Activated naive CD8-positive, alpha-beta T cell treated with anti-CD3 and anti-CD28 coated beads, Interleukin-2, amount 50 U/mL, for 24 hours (primary cell): ENCODE measurements around the gene HLA-DPB1.
"Not testable (repeated sequence)": the region's sequence is repeated elsewhere in the genome, so short reads cannot be mapped to it uniquely, and the experiment has no call there.

Experiments used
- ATAC-seq: fragments of 150-1000 bp; cut with Tn5 transposase; one replicate; pipeline ENCODE4 v1.10.0; 2021
- DNase-seq: peaks from one replicate; pipeline ENCODE4 v3.0.0; 2021
- H3K27ac Mint-ChIP-seq: one replicate; pipeline ENCODE4 v1.8.0; 2021; ENCODE audit warnings: mild to moderate bottlenecking, mixed read lengths
- H3K27me3 Mint-ChIP-seq: one replicate; pipeline ENCODE4 v1.8.0; 2021; ENCODE audit warnings: mixed read lengths
- H3K36me3 Mint-ChIP-seq: one replicate; pipeline ENCODE4 v1.8.0; 2021; ENCODE audit warnings: low read depth, mixed read lengths
- H3K4me1 Mint-ChIP-seq: one replicate; pipeline ENCODE4 v1.8.0; 2021; ENCODE audit warnings: mixed read lengths
- H3K4me3 Mint-ChIP-seq: one replicate; pipeline ENCODE4 v1.8.0; 2021; ENCODE audit warnings: mild to moderate bottlenecking, moderate library complexity, mixed read lengths
- H3K9me3 Mint-ChIP-seq: one replicate; pipeline ENCODE4 v1.8.0; 2021; ENCODE audit warnings: mixed read lengths

HLA-DPB1 gene

DNA sequence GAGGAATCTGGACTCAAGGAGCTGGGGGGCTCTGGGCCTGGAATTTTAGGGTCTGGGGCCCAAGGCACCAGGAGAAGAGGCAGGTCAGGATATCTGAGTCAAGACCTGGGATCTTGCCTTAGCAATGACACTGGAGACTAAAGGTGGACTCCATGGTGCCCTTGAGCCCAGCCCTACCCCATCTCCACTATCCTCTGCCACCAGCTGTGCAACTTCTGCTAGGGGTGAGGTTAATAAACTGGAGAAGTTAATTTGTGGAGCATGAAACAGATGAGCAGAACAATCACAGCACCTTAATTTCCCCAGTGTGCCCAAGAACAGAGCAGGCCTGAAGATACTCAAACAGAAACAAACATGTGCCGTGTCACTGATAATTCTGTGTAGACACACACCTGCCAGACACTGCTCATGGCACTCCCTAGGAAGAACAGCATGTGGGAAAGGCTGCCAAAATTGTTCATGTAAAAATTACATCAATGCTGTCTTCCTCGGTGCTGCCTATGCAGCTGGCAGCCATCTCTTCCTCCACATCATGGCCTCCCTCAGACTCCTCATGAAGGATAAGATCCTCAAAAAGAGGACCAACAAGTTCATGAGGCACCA, 3.2 kb downstream of the HLA-DPB1 start:
- Mint-ChIP-seq H3K27ac (no peak overlapping the region), H3K9me3 (no peaks in the 10 kb centered on the region), H3K4me3 (peak overlapping the region; percentile 30), H3K4me1 (peaks cover 60% of the 10 kb centered on the region), H3K36me3 (peaks cover 7% of the 10 kb centered on the region), H3K27me3 (no peaks in the 10 kb centered on the region)
- no peak for DNase-seq
- no peak for ATAC-seq

DNA sequence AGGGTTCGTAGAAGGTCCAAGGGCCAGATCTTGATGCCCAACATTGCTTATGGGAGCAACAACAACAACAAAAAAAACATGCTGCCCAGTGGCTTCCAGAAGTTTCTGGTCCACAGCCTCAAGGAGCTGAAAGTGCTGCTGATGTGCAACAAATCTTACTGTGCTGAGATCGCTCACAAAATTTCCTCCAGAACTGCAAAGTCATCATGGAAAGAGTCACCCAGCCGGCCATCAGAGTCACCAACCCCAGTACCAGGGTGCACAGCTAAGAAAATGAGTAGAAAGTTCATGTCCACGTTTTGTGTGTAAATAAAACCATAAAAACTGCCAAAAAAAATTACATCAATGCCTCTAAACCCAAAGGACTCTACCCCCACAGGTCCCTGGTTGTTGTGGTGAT, 3.8 kb downstream of the HLA-DPB1 start:
- DNase-seq, result no peak
- H3K27ac Mint-ChIP-seq, result no peak overlapping the region
- no peaks in the 10 kb centered on the region for H3K27me3 Mint-ChIP-seq
- peaks cover 7% of the 10 kb centered on the region for H3K36me3 Mint-ChIP-seq
- no peak for ATAC-seq
- H3K4me1 Mint-ChIP-seq, result peaks cover 60% of the 10 kb centered on the region
- no peaks in the 10 kb centered on the region for H3K9me3 Mint-ChIP-seq
- H3K4me3 Mint-ChIP-seq, result no peak overlapping the region

- no peak for ATAC-seq
- no peak for DNase-seq
- peak overlapping the region; percentile 70 for H3K27ac Mint-ChIP-seq
- peak overlapping the region; percentile 70 for H3K4me3 Mint-ChIP-seq
- H3K36me3 Mint-ChIP-seq, result peaks cover 7% of the 10 kb centered on the region
- no peaks in the 10 kb centered on the region for H3K27me3 Mint-ChIP-seq
- no peaks in the 10 kb centered on the region for H3K9me3 Mint-ChIP-seq
- peaks cover 53% of the 10 kb centered on the region for H3K4me1 Mint-ChIP-seq
Observed at GRCh38 chr6:33080127-33081089, 4.6 kb downstream of the HLA-DPB1 start.

GRCh38 chr6:33081098-33081824, 5.5 kb downstream of the HLA-DPB1 start:
- Mint-ChIP-seq H3K4me1 (peaks cover 44% of the 10 kb centered on the region), H3K4me3 (peak overlapping the region; percentile 70), H3K27me3 (no peaks in the 10 kb centered on the region), H3K27ac (peak overlapping the region; percentile 43), H3K9me3 (no peaks in the 10 kb centered on the region), H3K36me3 (peaks cover 7% of the 10 kb centered on the region)
- no peak for DNase-seq
- ATAC-seq, result no peak

GRCh38 chr6:33082702-33083101, 6.9 kb downstream of the HLA-DPB1 start:
- no peak for DNase-seq
- Mint-ChIP-seq H3K27me3 (no peaks in the 10 kb centered on the region), H3K27ac (no peak overlapping the region), H3K36me3 (peaks cover 6% of the 10 kb centered on the region), H3K9me3 (no peaks in the 10 kb centered on the region), H3K4me1 (peaks cover 31% of the 10 kb centered on the region), H3K4me3 (no peak overlapping the region)
- no peak for ATAC-seq

- Mint-ChIP-seq H3K4me1 (peaks cover 11% of the 10 kb centered on the region), H3K27me3 (no peaks in the 10 kb centered on the region), H3K36me3 (no peaks in the 10 kb centered on the region), H3K27ac (no peak overlapping the region), H3K9me3 (no peaks in the 10 kb centered on the region), H3K4me3 (no peak overlapping the region)
- ATAC-seq (no peak), DNase-seq (no peak)
Observed at GRCh38 chr6:33085627-33086026, 9.8 kb downstream of the HLA-DPB1 start.

GRCh38 chr6:33088258-33088930, 12.6 kb downstream of the HLA-DPB1 start:
- no peak for DNase-seq
- Mint-ChIP-seq H3K36me3 (no peaks in the 10 kb centered on the region), H3K4me3 (no peak overlapping the region), H3K4me1 (no peaks in the 10 kb centered on the region), H3K9me3 (no peaks in the 10 kb centered on the region), H3K27me3 (no peaks in the 10 kb centered on the region), H3K27ac (no peak overlapping the region)
- no peak for ATAC-seq

DNA sequence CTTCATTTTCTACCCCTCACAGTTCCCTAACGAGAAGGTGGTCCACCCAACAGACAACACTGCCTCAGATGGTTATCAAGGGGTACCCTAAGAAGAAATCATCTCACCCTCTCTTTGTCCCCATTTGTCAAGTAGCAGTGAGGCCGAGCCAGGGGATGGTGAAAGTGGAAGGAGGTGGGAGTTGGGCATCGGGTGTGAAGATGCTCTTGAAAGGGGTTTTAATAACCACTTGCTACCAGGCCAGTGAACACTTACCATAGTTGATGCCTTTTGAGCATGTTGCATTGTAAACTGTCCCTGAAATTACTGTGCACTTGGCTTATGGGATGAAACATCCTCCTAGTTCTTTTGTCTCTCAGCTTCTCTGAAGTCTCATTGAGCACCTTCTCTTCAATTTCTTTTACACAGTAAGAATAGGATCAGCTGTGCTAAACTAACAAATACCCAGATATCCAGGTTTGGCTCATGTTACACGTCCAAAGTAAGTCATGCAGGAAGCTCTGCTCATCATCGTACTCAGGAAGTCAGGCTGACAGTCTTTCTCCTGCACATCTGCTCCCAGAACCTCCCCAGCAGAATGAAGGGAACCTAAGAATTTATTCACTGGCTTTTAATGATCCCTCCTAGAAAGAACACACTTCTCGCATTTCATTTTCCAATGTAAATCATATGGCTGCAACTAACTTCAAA, 13.3 kb downstream of the HLA-DPB1 start:
- DNase-seq (no peak), ATAC-seq (no peak)
- H3K27ac Mint-ChIP-seq, result no peak overlapping the region
- H3K27me3 Mint-ChIP-seq, result no peaks in the 10 kb centered on the region
- no peak overlapping the region for H3K4me3 Mint-ChIP-seq
- H3K36me3 Mint-ChIP-seq, result no peaks in the 10 kb centered on the region
- no peaks in the 10 kb centered on the region for H3K4me1 Mint-ChIP-seq
- no peaks in the 10 kb centered on the region for H3K9me3 Mint-ChIP-seq

DNA sequence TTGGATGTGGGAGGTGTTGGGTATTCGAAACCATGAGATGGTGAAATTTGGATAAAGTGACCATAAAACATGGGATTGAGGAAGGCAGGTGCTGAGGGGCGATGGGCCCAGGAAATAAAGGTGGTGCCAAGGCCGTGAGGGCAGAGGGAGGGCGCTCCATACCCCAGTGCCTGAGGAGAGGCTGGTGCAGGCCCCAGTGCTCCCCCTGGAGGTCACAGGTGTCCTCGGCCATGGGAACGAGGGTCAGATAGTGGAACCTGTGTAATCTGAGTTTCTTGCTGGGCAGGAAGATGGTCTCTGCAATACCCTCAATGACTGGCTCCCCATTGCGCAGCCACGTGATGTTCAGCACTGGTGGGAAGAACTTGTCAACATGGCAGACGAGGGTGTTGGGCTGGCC, 16.2 kb downstream of the HLA-DPB1 start:
- Mint-ChIP-seq H3K27me3 (peaks cover 7% of the 10 kb centered on the region), H3K27ac (no peak overlapping the region), H3K4me3 (no peak overlapping the region), H3K36me3 (no peaks in the 10 kb centered on the region), H3K9me3 (no peaks in the 10 kb centered on the region), H3K4me1 (no peaks in the 10 kb centered on the region)
- DNase-seq (peak; percentile 75), ATAC-seq (peak; percentile 94)

DNA sequence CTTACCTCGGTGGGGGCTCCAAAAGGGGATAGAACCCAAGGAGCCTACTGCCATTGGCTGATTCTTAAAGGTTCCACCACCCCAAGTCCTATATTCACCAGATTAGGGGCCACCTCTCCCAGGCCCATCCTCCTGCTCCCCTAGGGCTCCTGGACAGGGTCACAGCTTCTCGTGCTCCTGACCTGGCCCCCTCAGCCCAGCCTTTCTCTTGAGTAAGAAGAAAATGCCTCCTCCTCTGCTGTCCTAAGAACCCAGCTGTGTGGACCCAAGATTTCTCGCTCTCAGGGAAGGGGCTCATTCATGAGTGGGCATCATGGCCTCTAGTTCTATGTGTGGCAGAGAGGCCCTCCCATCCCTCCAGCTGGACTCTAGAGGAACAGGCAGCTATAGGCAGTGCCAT, 16.6 kb downstream of the HLA-DPB1 start:
- ATAC-seq, result no peak
- H3K4me1 Mint-ChIP-seq, result no peaks in the 10 kb centered on the region
- no peak overlapping the region for H3K27ac Mint-ChIP-seq

DNA sequence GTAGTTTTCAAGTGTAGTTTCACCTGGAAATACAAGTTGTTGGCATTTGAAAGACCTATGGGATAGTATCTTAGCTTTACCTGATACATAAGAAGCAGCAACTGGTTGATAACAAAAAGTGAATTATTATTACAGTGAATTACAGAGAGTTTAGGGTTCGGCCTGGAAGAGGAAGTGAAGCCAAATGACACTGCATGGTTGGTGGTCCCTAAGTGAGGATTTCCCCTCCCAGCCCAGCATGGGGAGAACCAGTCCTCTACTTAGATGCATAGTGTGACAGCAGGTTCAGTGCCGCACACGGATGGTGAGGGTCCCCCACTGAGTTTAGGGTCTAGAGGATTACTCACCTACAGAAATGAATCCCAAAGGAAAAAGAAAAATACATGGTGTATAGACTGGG, 18.1 kb downstream of the HLA-DPB1 start:
- H3K4me1 Mint-ChIP-seq, result no peaks in the 10 kb centered on the region
- H3K4me3 Mint-ChIP-seq, result no peak overlapping the region
- H3K9me3 Mint-ChIP-seq, result peaks cover 14% of the 10 kb centered on the region
- no peak overlapping the region for H3K27ac Mint-ChIP-seq
- H3K36me3 Mint-ChIP-seq, result peaks cover 4% of the 10 kb centered on the region
- DNase-seq (no peak), ATAC-seq (no peak)
- peaks cover 13% of the 10 kb centered on the region for H3K27me3 Mint-ChIP-seq

More for the DNA sequence above, 16.6 kb downstream of the HLA-DPB1 start:
- no peak for DNase-seq
- H3K36me3 Mint-ChIP-seq, result no peaks in the 10 kb centered on the region
- H3K9me3 Mint-ChIP-seq, result peaks cover 1% of the 10 kb centered on the region
- H3K27me3 Mint-ChIP-seq, result peaks cover 8% of the 10 kb centered on the region
- no peak overlapping the region for H3K4me3 Mint-ChIP-seq

- ATAC-seq (no peak), DNase-seq (no peak)
- peaks cover 8% of the 10 kb centered on the region for H3K36me3 Mint-ChIP-seq
- peaks cover 30% of the 10 kb centered on the region for H3K9me3 Mint-ChIP-seq
- H3K4me3 Mint-ChIP-seq, result no peak overlapping the region
- H3K27me3 Mint-ChIP-seq, result peaks cover 15% of the 10 kb centered on the region
- no peak overlapping the region for H3K27ac Mint-ChIP-seq
- no peaks in the 10 kb centered on the region for H3K4me1 Mint-ChIP-seq
Observed at GRCh38 chr6:33095681-33096080, 19.9 kb downstream of the HLA-DPB1 start.

DNA sequence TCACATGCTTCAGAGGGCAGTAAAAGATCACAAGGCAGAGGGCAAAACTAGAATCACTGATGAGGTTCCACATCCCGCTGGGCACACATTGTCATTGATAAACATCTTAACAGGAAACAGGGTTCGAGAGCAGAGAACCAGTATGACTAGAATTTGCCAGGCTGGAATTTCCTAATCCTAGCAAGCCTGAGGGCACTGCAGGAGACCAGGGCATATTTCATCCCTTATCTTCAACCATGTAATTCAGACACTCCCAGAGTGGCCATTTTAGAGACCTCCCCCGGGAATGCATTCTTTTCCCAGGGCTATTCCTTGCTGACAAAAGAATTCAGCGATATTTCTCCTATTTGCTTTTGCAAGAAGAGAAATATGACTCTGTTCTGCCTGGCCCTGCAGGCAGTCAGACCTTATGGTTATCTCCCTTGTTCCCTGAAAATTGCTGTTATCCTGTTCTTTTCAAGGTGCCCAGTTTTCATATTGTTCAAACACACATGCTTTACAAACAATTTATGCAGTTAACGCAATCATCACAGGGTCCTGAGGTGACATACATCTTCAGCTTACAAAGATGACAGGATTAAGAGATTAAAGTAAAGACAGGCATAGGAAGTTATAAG, 25.4 kb downstream of the HLA-DPB1 start:
- not testable (repeated sequence) for H3K4me1 Mint-ChIP-seq, ATAC-seq, H3K4me3 Mint-ChIP-seq, DNase-seq, H3K27ac Mint-ChIP-seq
- peaks cover 12% of the 10 kb centered on the region for H3K36me3 Mint-ChIP-seq
- peaks cover 38% of the 10 kb centered on the region for H3K9me3 Mint-ChIP-seq
- H3K27me3 Mint-ChIP-seq, result peaks cover 22% of the 10 kb centered on the region
